ENCODE measurements around the gene SYNPO2.
"Not testable (repeated sequence)": the region's sequence is repeated elsewhere in the genome, so short reads cannot be mapped to it uniquely, and the experiment has no call there.

Gene SYNPO2

DNA sequence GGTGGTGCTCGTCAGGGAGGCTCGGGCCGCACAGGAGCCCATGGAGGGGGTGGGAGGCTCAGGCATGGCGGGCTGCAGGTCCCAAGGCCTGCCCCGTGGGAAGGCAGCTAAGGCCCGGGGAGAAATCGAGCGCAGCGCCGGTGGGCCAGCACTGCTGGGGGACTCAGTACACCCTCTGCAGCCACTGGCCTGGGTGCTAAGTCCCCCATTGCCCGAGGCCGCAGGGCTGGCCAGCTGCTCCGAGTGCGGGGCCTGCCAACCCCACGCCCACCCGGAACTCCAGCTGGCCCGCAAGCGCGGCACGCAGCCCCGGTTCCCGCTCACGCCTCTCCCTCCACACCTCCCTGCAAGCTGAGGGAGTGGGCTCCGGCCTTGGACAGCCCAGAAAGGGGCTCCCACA, 88.4 kb downstream of the SYNPO2 start:
- not testable (repeated sequence) for ATAC-seq

DNA sequence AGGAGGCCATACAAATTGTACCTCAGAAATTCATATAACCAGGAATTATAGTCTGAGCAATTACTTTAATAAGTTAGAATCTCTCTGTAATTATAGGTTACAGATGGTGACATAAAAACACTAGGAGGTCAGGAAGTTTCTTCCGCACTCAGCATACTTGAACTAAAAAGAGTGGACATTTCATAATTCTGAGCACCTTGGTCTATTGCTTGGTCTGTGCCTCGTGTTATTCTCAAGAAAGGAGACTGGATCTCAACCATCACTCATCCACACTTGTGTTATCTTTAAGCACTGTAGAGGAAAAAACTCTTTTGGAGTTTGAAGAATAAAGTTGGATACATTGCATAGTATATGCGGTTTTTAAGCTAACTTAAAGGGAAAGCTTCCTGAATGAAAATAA, 91.1 kb downstream of the SYNPO2 start:
- no peak for ATAC-seq

DNA sequence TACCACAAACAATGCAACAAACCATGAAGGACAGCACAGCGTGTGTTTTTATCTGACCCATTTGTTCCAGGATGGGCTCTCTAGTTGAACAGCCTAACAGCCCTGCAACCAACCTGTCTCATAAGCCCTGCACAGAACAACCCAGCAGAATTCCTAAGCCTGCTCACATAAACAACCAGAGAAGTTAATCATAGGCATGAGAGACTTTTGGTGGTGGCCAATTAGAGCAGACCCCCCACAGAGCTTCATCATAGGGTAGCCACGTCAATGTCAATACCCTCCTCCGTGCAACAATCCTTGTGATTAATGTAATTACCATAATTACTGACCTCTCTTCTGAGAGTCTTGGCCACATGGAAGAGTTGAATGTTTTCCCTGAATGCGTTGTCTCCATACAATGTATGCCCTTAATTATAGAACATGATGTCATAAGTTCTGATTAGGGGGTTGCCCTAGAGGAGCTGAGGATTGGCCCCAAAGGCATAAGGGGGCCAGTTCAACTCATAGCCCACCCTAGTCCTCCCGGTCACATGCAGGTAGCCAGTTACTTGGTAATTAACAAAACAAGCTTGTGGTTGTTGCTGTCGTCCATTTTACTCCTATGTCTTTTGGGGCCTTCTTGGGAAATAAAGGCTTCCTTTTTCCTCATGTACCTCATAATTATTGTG, 92.7 kb downstream of the SYNPO2 start:
- ATAC-seq = no peak

DNA sequence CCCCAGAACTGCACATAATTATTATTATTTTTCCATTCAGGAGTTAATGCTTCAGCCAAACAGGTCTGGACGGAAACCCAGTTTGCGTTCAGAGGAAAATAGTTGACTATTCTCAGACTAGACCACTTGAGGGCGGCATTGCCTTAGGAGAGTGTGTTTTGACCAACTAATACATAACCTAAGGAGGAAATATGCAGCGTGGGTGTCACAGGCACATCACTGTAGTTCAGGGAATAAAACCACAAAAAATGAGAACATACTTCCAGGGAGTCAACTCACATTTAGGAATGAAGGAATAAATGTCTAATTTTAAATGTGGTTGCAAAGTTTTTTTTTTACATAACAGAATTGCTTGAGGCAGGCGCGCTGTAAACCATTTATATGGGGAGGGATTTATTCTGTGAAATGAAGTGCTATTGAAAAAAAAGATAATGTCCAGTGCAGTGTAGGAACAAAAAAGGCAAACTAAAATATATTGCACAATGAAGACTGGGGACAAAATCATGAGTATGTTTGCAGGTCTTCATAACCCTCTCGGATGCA, 93.3 kb downstream of the SYNPO2 start:
- ATAC-seq = peak in 1 of 2 donors; percentile 45

DNA sequence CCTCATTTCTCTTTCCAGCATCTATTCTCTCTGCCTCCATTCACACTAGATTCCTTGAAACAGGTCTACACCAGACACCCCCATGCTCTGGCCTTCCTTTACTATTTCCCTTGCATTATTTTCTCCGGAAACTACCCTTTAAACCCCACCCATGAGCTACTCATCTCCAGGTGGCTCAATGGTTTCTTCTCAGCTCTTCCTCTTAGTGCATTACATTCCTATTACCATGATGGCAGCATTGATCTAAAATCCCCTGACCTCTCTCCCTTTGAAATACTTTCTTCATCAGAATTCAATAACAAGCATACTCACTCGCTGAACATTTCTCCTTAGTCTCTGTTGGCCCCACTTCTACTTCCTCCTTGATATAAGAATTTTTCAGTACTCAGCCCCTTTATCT, 94.6 kb downstream of the SYNPO2 start:
- ATAC-seq = no peak

DNA sequence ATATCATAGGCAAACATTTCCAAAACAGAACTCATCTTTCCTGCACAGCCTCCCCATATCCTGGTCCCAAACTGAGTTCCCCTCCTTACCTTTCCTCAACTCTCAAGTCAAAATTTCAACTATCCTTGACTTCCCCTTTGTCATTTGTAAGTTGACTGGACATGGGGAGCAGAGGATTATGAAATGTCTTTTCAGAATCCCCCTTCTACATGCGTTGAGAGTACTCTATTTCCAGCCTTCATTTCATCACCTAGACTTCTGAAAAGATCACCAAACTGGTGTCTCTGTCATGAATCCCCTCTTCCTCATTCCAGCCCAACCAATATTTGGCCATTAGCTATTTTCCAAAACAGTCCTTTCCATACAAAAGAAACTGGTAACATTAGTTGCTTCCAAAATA, 95.2 kb downstream of the SYNPO2 start:
- ATAC-seq = no peak

DNA sequence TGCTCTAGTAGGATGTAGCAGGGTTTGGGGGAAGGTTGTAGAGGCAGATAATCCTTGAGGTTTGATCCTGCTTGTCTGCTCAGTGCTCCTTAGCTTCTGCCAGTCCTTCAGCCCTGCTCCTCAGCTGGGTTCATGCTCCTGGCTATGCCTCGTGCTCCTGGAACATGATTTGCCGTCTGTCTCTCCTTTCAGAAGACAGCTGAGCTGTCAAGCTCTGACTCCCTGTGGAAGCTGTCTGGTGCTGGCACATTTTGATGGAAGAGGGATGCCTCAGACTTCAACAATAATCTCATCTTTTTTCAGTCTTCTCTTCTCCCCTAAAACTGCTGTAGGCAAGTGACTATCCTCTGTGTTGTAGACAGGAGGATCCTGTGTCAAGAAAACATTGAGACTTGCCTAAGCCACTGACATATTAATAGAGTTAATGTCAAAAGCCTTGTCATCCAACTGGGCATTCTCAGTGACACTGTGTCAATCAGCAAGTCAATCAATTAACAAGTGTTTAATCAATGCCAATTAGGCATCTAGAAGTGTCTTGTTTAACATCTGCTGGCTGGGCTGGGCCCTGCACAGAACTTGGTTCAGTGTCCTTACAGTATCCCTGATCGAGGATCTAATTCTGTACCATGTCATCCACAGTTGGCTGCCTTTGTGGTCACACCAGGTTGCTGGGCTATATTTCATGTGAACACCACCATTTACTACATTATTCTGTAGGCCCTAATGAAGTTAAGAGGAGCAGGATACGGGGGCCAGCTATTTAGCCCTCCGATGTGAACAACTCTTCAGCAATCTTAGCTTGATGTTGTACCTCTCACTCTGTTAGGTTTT, 96.7 kb downstream of the SYNPO2 start:
- no peak for ATAC-seq

DNA sequence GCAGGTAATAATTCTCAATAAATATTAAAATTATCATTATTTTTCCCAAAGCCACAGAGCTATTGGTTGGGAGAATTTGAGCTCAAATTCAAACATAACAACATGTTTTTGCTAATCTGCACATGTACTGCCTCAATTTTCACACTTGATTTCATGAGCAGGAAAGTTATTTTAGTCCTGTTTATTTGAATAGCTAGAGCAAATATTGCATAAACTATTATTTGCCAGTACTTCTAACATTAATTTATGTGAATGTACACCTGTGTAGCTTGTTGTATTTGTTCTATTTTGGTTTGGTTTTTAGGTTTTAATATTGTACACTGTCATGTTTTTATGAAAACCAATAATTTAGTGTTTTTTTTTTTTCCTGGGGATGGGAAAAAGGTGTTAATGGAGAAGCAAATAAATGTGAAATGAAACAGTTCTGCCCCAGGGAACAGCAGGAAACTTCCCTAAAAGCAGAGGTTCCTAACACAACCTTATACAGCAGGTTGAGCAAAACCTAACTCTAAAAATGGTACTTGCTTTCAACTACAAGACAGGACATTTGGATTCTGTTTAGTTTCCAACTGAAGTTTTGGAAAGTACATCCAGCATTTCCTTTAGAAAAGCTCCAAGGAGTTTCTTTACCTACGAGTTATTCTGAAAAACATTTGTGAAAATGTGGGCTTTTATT, 99.4 kb downstream of the SYNPO2 start:
- ATAC-seq = no peak

DNA sequence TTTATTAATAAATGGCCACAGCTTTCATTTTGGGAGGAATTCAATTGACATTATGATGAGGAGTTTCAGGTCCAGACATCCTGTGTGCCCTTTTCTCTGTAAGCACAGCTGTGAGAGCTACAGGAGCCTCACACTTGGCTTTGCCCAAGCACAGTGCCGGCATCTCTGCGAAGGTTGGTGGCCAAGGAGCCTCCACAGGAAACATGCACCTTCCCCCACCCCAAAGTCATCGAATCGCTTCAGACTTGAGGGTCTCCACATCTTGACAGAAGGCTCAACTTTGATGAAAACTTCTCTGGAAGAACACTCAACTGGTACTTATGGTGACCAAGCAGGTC, 100.0 kb downstream of the SYNPO2 start:
- no peak for ATAC-seq

DNA sequence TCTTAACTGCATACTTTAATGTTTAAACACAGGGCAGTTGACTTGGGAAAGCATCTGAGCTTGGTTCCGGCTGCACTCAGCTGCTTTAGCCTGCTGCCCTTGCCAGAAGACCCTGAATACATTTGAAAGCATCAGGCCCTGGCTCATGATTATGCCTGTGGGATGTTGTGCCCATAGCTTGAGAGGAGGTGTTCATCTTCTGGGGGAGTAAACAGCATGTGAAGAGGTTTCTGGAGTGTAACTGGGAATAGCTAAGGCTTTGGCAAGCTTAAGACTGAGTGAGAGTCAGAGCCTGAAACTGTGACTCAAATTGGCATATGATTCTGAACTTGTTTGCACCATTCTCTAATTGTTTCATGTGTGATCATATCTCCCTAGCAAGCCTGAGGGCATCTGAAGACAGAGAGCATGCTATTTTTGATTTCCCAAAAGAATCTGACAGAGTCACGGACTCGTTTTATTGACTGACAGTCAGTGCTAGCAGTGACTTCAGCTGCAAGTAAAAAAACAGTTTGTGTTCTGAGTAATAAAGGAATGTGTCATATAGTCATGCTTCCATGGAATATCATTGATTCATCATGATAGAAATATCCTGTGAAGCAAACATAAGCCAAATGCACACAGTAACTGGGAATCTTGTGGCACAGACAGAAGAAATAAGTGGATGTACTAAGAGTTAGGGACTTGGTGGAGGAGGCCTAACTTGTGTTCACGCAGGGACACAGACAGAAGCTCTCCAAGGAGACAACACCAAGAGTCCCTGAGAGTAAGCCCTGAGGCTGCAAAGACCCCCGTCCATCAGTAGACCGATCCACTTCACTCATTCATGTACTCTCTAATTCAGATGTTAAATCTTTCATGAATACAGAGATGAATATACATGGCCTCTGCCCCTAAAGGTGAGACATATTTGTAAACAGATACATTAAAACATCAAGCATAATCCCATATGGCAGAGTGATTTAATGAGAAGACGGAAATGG, 100.7 kb downstream of the SYNPO2 start:
- no peak for ATAC-seq

DNA sequence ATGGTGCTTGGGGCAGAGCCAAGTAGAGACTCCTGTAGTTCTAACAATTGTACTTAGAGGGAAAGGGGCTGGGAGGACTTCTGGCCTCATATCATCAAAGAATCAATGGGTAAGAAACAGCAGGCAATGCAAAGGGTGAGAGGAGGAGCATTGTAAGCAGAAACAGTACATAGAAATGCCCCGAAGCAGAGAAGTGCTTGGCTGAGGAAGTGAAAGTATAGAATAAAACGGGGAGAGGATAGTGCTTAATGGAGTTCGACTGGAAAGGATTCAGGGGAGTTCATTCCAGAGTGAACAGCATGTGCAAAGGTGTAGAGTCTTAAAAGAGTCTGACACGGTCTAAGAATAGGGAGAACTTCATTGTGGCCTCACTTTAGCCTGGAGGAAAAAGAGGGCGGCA, 103.0 kb downstream of the SYNPO2 start:
- no peak for ATAC-seq

DNA sequence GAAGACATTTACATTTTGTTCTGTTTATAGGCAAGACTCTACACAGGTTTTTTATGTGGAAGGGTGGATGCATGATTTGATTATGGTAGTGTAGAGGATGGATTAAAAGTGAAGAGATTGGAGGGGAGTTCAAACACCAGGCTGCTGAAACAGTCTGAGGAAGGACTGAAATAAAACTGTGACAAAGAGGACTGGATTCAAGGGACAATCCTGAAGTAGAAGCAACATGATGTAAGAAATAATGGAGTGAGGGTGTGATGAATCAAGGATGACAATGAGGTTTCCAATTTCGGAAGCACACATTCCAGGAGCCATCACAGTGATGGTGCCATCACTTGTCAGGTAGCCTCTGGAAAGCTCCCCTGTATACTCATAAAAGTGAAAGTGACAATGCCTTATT, 103.5 kb downstream of the SYNPO2 start:
- ATAC-seq = no peak

DNA sequence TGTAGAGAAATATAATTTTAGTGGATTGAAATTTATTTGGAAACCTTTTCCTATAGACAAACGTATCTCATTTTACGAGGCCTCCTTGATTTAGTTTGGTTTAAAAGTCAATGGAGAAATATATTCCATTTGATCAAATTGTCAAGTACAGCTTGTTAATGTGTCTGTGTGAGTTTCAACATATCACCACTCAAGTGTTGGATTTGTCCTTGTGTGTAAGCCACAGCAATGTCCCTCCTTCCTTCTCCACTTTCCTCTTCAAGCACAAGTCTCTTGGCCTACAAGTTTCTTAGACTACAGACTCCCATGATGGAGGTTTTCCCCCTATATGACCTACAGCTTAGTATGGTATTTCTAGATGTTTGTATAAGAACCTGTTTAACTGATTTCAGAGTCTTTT, 104.7 kb downstream of the SYNPO2 start:
- ATAC-seq = no peak

DNA sequence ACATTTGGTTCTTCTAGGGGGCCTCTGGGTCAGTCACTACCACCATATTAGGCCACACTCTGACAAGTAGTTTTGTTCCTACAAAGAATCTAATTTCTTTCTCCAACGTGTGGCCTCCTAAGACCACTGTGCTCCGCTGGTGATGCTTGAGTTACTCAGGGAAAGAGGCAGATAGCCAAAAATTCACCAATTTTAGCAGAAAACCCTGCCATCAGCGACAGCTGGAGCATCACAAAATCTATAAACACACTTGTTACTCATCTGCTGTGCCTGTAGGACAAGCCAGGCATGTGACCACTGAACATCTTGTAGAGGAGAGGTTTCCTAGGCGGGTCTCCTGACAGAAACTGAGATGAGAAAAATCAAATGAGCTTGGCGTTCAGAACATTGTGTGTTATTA, 105.4 kb downstream of the SYNPO2 start:
- no peak for ATAC-seq

DNA sequence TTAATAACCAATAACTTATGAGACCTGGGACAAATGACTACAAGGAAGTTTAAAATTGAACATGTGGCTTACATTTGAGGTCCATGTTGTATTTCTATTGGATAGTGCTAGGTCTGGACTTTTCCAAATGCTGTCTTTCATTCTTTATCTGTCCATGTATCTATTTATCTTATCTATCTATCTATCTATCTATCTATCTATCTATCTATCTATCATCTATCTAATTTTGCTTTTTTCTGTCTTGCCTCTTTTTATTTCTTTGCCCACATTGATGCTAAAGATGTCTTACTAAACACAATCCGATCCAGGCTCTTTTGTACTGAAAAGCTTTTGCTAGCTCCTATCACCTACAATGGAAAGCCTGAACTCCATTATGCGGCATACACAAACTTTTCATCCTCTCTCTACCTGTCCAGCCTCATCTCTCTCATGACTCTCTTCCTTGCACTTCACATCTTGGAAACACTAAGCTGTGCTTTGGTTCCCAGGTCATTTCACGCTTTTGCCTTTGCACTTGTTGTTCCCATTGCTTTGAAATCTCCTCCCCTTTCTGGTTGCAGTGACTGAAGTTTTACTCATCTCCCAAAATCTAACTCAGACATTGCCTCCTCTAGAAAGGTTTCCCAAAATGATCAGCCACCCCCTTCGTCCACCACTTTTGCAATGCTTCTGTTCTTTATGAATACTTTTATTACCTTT, 107.2 kb downstream of the SYNPO2 start:
- no peak for ATAC-seq

DNA sequence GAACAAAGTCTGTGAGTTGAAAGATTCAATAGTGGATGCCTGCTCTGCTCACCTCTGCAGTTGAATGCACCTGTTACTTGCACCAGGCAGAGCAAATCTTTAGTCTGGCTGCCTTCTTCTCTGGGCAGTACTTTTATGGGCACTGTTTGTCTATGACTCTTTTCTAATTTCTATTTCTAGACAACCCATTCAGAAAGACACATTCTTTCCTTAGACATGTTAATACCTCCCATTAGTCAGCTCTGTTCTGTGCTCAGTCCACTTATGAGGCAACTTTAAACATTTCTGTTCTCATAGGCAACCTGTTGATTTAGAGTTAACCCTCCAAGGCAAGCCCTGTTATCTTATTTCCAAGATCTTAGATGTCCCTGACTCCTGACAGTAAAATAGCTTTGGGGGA, 108.9 kb downstream of the SYNPO2 start:
- no peak for ATAC-seq

DNA sequence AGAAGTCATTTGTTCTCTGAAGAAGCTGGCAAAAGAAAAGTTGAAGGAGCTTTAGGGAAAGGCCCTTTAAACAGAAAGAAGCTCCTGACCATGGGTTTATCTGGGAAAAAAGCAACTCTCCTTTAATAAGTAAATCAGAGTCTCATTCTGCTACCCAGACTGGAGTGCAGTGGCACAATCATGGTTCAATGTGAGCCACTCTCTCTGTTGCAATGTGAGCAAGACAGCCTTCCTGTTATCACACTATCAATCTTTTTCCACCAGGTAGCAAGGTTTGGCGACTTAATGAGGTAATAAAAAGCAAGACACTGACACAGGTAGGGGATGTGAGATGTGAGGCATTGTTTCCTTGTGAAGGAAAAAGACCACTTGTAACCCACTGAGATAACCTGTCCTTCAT, 111.3 kb downstream of the SYNPO2 start:
- no peak for ATAC-seq

DNA sequence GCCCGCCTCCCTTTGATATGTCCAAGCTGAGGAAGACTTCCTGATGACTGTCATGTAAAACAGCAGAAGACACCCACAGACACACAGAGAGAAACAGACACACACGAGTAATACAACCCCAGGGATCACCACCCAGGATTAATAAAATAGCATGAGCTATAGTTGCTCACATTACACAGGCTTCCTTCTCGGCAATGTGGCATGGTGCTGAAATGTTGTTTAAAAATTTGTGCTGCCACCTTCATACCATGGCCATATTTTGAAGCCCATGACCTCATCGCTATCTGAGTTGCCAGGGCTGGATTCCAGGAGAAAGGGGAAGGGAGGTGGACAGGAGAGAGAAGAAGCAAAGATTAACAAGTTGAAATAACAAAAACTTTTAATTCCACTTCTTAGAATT, 111.7 kb downstream of the SYNPO2 start:
- ATAC-seq = no peak

DNA sequence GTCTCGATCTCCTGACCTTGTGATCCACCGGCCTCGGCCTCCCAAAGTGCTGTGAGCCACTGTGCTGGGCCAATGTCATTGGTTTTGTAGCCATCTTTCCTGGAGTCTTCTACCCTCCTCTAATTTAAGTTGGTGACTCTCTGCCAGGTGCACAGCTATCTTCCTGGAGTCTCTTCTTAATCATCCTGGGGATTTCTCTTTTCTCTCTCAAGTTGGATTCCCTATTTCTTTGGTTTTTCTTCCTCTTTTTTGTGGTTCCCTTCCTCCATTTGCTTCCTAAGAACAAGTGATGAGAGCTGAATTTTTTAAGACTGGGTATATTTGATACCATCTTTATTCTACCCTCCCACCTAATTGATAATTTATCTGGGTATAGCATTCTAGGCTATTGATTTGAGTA, 113.8 kb downstream of the SYNPO2 start:
- ATAC-seq = no peak

DNA sequence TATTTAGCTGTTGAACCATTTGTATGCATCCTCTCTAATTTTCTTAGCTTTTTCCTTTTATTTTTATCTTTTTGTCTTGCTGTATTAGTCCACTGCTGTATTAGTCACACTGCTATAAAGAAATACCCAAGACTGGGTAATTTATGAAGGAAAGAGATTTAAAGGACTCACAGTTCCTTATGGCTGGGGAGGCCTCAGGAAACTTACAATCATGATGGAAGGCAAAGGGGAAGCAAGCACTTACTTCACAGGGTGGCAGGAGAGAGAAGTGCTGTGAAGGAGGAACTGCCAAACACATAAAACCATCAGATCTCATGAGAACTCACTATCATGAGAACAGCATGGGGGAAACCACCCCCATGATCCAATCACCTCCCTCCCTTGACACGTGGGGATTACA, 114.3 kb downstream of the SYNPO2 start:
- ATAC-seq = not testable (repeated sequence)

DNA sequence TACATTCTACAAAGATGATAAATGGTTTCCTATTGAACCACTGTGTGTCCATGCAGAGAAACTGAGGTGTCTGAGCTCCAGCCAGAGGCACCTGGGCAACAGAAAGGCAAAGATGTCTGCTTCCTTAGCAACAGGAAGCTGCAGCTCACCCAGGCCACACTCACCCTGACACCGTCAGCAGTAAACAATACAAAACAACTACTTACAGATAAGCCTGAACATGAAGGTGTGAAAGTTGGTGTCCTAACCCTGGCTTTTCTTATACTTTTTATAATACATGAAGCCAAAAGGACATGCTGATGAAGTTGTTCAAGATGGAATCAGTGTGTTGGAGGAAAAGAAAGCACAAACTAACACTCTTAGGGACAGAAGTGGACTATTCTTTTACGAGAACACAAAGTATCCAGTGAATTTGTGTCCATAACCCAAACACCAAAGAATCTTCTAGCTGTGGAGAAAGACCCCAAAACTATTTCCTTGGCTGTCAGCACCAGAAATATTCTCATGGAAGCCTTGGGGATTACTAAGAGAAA, 117.3 kb downstream of the SYNPO2 start:
- ATAC-seq = no peak

DNA sequence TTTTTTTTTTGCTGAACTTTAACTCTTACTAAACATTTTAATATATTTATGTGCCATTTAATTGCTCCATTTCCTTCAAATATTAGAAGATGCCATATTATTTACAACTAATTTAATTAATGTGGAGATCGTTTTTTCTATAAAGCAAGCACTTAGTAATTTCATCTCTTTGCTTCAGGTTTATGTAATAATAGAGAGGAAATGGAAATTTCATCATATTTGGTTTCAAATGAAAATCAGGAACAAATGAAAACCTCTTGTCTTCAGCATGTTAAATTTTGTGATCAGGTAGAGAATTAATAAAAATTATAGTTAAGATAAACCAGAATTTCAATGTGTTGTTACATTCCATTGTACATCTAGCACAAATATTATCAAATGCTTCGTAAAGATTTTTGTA, 120.1 kb downstream of the SYNPO2 start:
- ATAC-seq = no peak
